ENCODE data around the gene DRD3. TPM values are rescaled to one million over a fixed set of nuclear protein-coding genes. Genes with fewer than 3 reads are reported as not detected.

DRD3 gene
- total and polyA plus RNA-seq, 8 donors = not detected

- Histone ChIP-seq H3K27ac (no peak overlapping the region), H3K36me3 (no peaks in the 10 kb centered on the region), H3K4me1 (no peaks in the 10 kb centered on the region), H3K9me3 (no peaks in the 10 kb centered on the region), H3K4me3 (no peak overlapping the region), H3K27me3 (no peaks in the 10 kb centered on the region)
- WGBS, 2 donors = 67 to 79% methylated on average over 4 of the region's 4 CpGs
- intact Hi-C loops (cut with DNase I) = no loop called here
- FAIRE-seq (no peak), ATAC-seq (no peak), DNase-seq (no peak)
- no peak for TF ChIP-seq CTCF (IDR thresholded peaks at IDR 0.05)
Observed at GRCh38 chr3:114212646-114213045, 33.8 kb upstream of the DRD3 start.

- H3K27me3 ChIP-seq = no peaks in the 10 kb centered on the region
- H3K36me3 ChIP-seq = no peaks in the 10 kb centered on the region
- WGBS, 2 donors = 69 to 71% methylated on average over 4 of the region's 4 CpGs
- DNase-seq (no peak), ATAC-seq (no peak), FAIRE-seq (no peak)
- no peak overlapping the region for H3K4me3 ChIP-seq
- TF ChIP-seq CTCF (IDR thresholded peaks at IDR 0.05) = no peak
- H3K9me3 ChIP-seq = no peaks in the 10 kb centered on the region
- no peaks in the 10 kb centered on the region for H3K4me1 ChIP-seq
- H3K27ac ChIP-seq = no peak overlapping the region
- intact Hi-C loops (cut with DNase I) = no loop called here
Observed at GRCh38 chr3:114207768-114208167, 28.9 kb upstream of the DRD3 start.

- Histone ChIP-seq H3K9me3 (no peaks in the 10 kb centered on the region), H3K4me1 (no peaks in the 10 kb centered on the region), H3K27ac (no peak overlapping the region), H3K27me3 (no peaks in the 10 kb centered on the region), H3K4me3 (no peak overlapping the region), H3K36me3 (no peaks in the 10 kb centered on the region)
- intact Hi-C loops (cut with DNase I) = no loop called here
- no peak for FAIRE-seq
- no peak for DNase-seq
- 55 to 66% methylated on average over 3 of the region's 3 CpGs for WGBS, 2 donors
- no peak for ATAC-seq
- TF ChIP-seq CTCF (IDR thresholded peaks at IDR 0.05) = no peak
Observed at GRCh38 chr3:114206342-114206741, 27.5 kb upstream of the DRD3 start.

- DNase-seq (no peak), ATAC-seq (no peak), FAIRE-seq (no peak)
- H3K36me3 ChIP-seq = no peaks in the 10 kb centered on the region
- no peak overlapping the region for H3K4me3 ChIP-seq
- no peaks in the 10 kb centered on the region for H3K9me3 ChIP-seq
- no peak overlapping the region for H3K27ac ChIP-seq
- intact Hi-C loops (cut with DNase I) = no loop called here
- no peaks in the 10 kb centered on the region for H3K27me3 ChIP-seq
- no peaks in the 10 kb centered on the region for H3K4me1 ChIP-seq
- WGBS, 2 donors = 60 to 61% methylated on average over 2 of the region's 2 CpGs
- no peak for TF ChIP-seq CTCF (IDR thresholded peaks at IDR 0.05)
Observed at GRCh38 chr3:114205541-114205940, 26.7 kb upstream of the DRD3 start.

GRCh38 chr3:114194750-114195149, 15.9 kb upstream of the DRD3 start:
- Histone ChIP-seq H3K9me3 (no peaks in the 10 kb centered on the region), H3K36me3 (no peaks in the 10 kb centered on the region), H3K27ac (no peak overlapping the region), H3K27me3 (no peaks in the 10 kb centered on the region), H3K4me3 (no peak overlapping the region), H3K4me1 (no peaks in the 10 kb centered on the region)
- no peak for FAIRE-seq
- no peak for DNase-seq
- intact Hi-C loops (cut with DNase I) = no loop called here
- ATAC-seq = no peak
- no peak for TF ChIP-seq CTCF (IDR thresholded peaks at IDR 0.05)
- WGBS, 2 donors = 92 to 97% methylated on average over 1 of the region's 1 CpG
